ENCODE measurements around the gene PROSER3. TPM values are rescaled to one million over a fixed set of nuclear protein-coding genes. Genes with fewer than 3 reads are reported as not detected.

The PROSER3 gene
- total RNA-seq, 1 donor, result 9.5 TPM

DNA sequence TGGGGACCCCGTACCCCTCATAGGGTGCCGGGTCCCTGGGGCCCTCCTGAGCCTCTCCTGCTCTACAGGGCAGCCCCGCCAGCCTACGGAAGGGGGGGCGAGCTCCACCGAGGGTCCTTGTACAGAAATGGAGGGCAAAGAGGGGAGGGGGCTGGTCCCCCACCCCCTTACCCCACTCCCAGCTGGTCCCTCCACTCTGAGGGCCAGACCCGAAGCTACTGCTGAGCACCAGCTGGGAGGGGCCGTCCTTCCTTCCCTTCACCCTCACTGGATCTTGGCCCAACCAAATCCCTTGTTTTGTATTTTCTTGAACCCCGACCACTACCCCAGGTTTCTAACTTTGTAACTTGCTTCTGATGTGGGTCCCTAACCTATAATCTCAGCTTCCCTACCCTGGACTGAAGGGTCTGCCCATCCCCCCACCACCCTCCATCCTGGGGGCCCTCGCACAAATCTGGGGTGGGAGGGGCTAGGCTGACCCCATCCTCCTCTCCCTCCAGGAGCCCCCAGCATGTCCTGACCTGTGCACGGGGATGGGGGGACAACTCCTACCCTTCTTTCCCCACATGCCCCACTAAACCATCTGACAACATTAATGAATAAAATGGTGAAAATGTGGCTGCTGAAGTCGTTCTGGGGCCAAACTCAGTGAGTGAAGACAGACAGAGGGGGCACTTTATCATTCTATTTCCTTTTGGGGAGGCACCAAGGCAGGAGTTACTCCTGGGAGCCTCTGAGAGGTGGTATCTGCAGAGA, 30.4 kb downstream of the PROSER3 start:
- TF ChIP-seq, protein P1, sequence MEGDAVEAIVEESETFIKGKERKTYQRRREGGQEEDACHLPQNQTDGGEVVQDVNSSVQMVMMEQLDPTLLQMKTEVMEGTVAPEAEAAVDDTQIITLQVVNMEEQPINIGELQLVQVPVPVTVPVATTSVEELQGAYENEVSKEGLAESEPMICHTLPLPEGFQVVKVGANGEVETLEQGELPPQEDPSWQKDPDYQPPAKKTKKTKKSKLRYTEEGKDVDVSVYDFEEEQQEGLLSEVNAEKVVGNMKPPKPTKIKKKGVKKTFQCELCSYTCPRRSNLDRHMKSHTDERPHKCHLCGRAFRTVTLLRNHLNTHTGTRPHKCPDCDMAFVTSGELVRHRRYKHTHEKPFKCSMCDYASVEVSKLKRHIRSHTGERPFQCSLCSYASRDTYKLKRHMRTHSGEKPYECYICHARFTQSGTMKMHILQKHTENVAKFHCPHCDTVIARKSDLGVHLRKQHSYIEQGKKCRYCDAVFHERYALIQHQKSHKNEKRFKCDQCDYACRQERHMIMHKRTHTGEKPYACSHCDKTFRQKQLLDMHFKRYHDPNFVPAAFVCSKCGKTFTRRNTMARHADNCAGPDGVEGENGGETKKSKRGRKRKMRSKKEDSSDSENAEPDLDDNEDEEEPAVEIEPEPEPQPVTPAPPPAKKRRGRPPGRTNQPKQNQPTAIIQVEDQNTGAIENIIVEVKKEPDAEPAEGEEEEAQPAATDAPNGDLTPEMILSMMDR (IDR thresholded peaks at IDR 0.05; ENCODE audit: insufficient read depth, low read depth, low read length), result no peak
- H3K4me3 ChIP-seq (ENCODE audit: low read depth, low read length), result no peak overlapping the region
- DNase-seq (ENCODE audit: low read depth), result no peak

DNA sequence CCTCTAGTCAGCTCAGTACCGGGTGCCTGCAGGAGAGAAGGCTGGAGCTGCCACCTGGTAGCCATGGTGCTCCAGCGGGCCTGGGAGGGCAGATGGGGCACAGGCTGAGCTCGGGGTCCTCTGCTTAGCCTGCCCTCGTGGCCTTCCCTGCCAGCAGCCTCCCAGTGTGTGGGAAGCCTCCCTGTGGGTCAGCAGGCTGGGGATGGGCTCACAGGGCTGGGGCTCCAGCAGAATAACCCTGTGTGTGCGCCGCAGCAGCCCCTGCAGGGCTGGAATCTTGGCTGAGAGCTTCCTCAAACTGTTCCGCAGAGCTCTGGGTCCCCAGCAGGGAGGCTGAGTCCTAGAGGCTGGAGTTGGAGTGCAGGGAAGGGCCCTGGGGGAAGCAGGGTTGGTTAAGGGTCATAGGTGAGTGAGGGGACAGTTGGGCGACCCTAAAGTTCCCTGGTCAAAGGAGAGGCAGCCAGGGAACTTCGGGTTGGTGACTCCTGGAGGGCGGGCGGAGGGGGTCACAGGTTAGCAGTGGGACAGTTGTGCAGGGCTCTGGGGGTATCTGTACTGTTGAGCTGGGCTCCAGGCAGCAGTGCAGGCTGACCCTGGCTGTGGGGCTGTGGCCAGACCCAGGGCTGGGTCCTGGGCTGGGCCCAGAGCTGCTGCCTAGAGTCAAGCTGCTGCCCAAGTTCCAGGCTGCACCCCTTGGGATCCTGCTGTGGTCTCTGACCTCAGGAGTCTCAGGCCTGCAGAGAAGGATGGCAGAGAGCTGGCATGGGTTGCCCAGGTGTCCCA, 31.4 kb downstream of the PROSER3 start:
- TF ChIP-seq, protein P1 (IDR thresholded peaks at IDR 0.05; ENCODE audit: insufficient read depth, low read depth, low read length), result no peak
- DNase-seq (ENCODE audit: low read depth), result no peak
- H3K4me3 ChIP-seq (ENCODE audit: low read depth, low read length), result no peak overlapping the region

DNA sequence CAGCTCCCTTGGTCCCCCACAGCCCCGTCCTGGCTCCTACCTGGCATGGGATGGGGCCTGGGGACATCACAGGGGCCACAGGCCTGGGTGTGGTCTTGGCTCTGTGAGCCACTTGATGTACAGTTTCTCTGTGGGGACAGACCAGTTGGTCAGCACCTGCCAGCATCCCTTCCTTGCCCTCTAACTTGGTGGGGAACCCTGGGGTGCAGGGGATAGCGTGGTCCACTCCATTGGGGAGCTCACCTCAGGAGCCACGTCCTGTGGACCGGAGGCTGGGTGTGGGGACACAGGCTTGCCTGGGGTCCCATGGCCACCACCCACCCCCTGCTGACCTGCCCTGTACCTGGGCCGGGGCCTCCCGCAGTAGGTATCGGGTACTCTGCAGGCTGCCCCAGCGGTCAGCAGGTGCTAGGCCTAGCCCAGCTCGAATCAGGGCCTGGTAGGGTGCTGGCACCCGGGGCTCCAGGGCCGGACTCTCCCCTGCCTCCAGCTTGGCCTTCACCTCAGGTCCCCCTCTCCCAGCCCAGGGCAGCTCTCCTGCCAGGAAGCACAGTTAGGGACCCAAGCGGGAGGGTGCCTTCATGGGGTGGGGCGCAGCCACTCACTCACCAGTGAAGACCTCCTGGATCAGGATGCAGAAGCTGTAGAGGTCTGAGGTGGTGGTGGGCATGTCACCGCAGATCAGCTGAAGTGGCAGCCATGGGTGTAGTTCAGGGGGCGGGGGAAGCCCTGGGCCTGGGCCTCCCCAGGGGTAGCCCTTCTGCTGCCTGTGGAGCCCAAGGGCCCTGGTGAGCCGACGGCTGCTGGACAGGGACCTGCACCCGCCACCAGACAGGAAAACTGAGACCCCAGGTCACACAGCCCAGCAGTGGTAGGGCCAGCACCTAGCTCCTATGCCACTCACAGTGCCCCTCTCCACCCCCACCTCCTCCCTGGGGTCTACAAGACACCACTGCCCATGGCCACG, 32.3 kb downstream of the PROSER3 start:
- DNase-seq (ENCODE audit: low read depth), result no peak
- H3K4me3 ChIP-seq (ENCODE audit: low read depth, low read length), result no peak overlapping the region
- TF ChIP-seq, protein P1 (IDR thresholded peaks at IDR 0.05; ENCODE audit: insufficient read depth, low read depth, low read length), result no peak

DNA sequence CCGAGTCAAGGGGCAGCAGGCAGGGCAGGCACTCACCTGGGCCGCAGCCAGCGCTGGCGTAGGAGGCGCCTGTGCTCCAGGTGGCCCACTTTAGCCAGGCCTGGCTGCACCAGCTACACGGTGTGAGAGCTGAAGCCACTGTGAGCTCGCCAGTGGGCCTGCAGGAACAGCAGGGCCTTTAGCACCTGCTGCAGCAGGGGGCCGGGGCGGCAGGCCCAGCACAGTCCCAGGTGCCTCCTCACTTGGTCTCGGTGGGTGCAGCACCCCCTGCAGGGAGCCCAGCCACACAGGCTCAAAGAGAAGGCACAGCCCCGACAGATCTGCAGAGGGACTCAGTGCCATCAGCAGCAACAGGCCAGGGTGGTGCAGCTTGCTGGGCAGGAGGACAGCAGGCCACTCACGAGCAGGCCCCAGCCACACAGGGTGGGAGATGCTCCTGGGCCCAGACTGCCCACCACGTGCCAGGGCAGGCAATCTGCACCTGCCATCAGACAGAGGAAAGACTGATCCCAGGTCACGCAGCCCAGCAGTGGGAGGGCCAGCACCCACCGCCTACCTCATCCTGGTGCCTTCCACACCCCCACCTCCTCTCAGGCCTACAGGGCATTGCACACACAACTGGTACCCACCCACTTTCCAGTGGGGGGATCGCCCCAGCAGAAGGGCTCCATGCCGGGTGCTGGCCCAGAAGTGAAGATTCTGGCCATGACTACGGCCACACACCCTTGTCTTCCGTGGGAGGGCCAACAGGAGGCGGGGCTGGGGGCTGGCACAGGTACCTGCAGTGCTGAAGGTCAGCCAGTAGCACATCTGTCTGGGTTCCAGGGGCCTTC, 33.2 kb downstream of the PROSER3 start:
- TF ChIP-seq, protein P1 (IDR thresholded peaks at IDR 0.05; ENCODE audit: insufficient read depth, low read depth, low read length), result no peak
- no peak overlapping the region for H3K4me3 ChIP-seq (ENCODE audit: low read depth, low read length)
- no peak for DNase-seq (ENCODE audit: low read depth)

DNA sequence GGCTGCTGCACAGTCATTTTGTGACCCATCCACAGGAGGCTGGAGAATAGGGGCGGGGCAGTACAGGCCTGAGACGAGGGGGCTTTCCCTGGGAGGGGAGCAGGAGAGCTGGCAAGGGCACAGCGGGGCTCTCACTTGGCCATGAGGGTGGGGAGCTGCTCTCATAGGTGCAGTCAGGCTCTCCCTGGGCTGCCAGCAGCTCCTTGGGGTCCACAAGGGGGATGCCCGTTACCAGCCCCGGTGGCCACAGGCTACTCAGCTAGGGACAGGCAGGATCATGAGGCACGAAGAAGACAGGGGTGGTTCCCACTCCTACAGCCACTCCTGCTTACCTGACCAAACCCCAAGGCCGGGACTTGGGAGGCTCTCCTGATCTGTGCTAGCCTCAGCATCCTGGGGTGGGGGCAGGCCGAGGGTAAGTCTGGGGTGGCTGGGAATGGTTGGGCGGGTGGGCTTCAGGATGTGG, 33.9 kb downstream of the PROSER3 start:
- TF ChIP-seq, protein P1 (IDR thresholded peaks at IDR 0.05; ENCODE audit: insufficient read depth, low read depth, low read length), result no peak
- no peak overlapping the region for H3K4me3 ChIP-seq (ENCODE audit: low read depth, low read length)
- DNase-seq (ENCODE audit: low read depth), result no peak
